LNCaP clone FGC (cell line): Measurements from ENCODE around the gene PRKCH.
"Not testable (repeated sequence)": the region's sequence is repeated elsewhere in the genome, so short reads cannot be mapped to it uniquely, and the experiment has no call there.

Experiments used
- DNase-seq: peaks from one replicate; pipeline ENCODE4 v3.0.0-alpha.2; 2011; ENCODE audit warnings: low read depth
- H3K4me3 ChIP-seq: 2 replicates; pipeline ENCODE4 v1.5.1; 2011; ENCODE audit warnings: mild to moderate bottlenecking, low read depth, low read length, control low read depth
- TF ChIP-seq, protein P1 (sequence below): IDR thresholded peaks from 2 replicates; pipeline ENCODE4 v1.5.1; 2012; ENCODE audit warnings: mild to moderate bottlenecking; ENCODE audit not compliant: control insufficient read depth, insufficient read depth; ENCODE audit errors: extremely low read depth

PRKCH gene

DNA sequence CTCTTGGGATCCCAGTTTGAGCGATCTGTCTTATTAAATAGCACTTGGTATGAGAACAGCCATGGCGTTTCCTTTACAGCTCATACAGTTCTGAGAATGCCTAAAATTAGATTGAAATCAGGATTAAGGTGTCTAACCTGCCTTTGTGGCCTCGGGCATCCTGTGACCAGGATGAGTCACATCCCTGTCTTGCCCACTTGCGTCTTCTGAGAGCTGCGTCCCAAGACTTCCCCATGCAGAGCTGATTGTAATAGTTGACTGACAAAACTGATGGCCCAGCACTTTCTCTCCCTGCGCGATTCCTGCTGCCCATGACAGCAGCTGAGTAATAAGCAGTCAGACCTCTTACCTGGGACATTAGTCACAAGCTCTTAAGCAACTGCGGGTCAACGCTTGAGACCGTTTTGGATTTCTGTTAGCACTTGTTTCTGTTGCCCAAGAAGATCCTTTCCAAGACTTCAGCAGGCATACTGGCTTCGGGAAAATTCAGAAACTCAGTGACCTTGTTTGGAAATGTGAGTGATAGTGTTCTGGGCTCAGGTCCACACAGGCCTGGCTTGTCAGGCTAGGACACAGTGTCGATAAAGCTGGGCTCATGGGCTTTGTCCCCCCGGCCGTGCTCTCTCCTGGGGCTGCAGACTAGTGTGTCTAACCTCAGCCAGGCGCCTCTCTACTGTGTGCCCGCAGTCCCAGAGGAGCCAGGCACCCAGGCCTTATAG is 204.1 kb downstream of the PRKCH start:
- H3K4me3 ChIP-seq = no peak overlapping the region
- no peak for DNase-seq
- TF ChIP-seq, protein P1, sequence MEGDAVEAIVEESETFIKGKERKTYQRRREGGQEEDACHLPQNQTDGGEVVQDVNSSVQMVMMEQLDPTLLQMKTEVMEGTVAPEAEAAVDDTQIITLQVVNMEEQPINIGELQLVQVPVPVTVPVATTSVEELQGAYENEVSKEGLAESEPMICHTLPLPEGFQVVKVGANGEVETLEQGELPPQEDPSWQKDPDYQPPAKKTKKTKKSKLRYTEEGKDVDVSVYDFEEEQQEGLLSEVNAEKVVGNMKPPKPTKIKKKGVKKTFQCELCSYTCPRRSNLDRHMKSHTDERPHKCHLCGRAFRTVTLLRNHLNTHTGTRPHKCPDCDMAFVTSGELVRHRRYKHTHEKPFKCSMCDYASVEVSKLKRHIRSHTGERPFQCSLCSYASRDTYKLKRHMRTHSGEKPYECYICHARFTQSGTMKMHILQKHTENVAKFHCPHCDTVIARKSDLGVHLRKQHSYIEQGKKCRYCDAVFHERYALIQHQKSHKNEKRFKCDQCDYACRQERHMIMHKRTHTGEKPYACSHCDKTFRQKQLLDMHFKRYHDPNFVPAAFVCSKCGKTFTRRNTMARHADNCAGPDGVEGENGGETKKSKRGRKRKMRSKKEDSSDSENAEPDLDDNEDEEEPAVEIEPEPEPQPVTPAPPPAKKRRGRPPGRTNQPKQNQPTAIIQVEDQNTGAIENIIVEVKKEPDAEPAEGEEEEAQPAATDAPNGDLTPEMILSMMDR = no peak

- TF ChIP-seq, protein P1 = no peak
- peak; percentile 98 for DNase-seq
- no peak overlapping the region for H3K4me3 ChIP-seq
These were observed 205.3 kb downstream of the PRKCH start for GRCh38 chr14:61526405-61527312.

DNA sequence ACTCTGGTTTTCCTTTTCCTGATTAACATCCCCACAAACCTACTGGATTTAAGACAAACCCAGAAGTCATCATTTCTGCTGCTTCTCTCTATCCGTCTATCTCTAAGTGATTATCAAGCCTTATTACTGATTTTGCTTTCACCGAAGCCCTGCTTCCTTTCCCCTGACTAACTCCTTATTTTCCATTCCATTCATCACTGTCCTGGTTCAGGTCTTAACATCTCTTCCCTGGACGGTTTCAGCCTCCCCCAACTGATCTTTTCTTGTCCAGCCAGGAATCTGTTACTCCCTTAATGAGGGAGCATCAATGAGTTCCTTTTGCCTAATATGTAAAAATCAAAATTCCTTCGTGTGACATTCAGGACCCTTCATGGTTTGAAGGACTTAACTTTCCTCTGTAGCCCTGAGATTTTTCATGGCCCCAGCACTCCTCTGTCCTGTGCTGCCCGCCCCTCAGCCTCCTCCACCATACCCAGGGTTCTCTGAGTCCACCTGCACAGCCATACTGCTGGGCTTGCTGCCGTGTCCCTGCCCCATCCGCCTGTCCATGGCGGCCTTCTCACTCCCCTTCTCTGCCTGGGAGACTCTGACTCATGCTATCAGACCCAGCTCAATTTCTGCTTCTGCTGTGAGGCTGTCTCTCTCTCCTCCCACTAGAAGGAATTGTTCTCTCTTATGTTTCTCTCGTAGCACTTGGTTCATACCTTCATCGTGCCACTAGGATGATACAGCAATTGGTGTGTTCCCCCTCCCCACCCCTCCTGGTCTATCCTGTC is 206.1 kb downstream of the PRKCH start:
- no peak for DNase-seq
- no peak overlapping the region for H3K4me3 ChIP-seq
- TF ChIP-seq, protein P1 = no peak

GRCh38 chr14:61528591-61529021 is 207.2 kb downstream of the PRKCH start:
- no peak for DNase-seq
- no peak overlapping the region for H3K4me3 ChIP-seq
- TF ChIP-seq, protein P1 = no peak

DNA sequence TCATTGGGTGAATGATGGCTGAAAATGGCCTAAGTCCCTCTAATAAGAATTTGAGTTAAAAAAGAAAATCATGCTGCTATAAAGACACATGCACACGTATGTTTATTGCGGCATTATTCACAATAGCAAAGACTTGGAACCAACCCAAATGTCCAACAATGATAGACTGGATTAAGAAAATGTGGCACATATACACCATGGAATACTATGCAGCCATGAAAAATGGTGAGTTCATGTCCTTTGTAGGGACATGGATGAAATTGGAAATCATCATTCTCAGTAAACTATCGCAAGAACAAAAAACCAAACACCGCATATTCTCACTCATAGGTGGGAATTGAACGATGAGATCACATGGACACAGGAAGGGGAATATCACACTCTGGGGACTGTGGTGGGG is 208.0 kb downstream of the PRKCH start:
- H3K4me3 ChIP-seq, DNase-seq: not testable (repeated sequence)

DNA sequence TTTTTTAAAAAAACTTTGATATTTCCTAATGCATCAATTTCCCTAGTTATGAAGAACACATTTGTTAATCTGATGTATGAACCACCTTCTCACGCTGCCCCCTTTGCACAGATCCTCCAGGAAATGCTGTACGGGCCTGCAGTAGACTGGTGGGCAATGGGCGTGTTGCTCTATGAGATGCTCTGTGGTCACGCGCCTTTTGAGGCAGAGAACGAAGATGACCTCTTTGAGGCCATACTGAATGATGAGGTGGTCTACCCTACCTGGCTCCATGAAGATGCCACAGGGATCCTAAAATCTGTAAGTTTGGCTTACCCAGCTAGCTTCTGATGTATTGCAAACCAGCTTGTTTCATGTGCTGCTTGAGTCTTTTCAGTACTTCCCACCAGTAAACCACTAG is 208.9 kb downstream of the PRKCH start:
- H3K4me3 ChIP-seq = no peak overlapping the region
- TF ChIP-seq, protein P1 = no peak
- DNase-seq = no peak

DNA sequence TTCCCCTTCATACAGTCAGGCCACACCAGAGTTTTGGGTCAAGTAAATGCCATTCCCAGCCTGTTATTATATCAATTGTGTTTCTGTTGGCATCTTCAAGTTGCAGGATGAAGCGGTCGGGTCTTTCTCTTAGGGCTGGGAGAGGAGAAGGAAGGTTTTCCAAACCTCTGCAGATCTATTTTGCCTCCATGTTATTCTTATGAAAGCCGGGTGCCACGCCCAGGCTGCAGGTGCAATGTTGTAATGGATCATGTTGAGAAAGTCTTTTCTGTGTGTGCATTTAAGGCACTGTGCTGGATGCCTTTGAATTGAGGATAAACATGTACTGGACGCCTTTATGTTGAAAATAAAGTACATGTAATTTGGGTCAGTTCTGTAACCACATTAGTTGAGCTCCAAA is 209.5 kb downstream of the PRKCH start:
- no peak overlapping the region for H3K4me3 ChIP-seq
- TF ChIP-seq, protein P1 = no peak
- DNase-seq = no peak
